K562 (cell line): ENCODE results near the gene NRARP. TPM values are rescaled to one million over a fixed set of nuclear protein-coding genes. Genes with fewer than 3 reads are reported as not detected.
A peak's percentile ranks its signal among the peaks of the same experiment; 100 is the strongest.

Experiments used
- CHCHD3 ChIP-seq: fragments of 250-450 bp; sonication (Bioruptor Pico); IDR thresholded peaks from 2 replicates; pipeline ENCODE4 v2.1.2; 2022; ENCODE audit warnings: mild to moderate bottlenecking
- ELF1 ChIP-seq: fragments of 200-800 bp; sonication (Bioruptor generic); IDR thresholded peaks from 2 replicates; pipeline ENCODE4 v1.6.1; 2016; ENCODE audit warnings: missing genetic modification characterization, missing compliant biosample characterization
- FOXM1 ChIP-seq, 2 experiments: fragments of 450-650 bp in 1 of 2; sonication (generic) in 1 of 2; formaldehyde crosslinking in 1 of 2; IDR thresholded peaks; 2 replicates each; pipeline versions ENCODE4 v1.6.1 to v1.9.0; 2017 to 2022; ENCODE audit warnings: low read depth in 2 of 2, mild to moderate bottlenecking in 2 of 2, missing genetic modification reagents in 1 of 2, moderate library complexity in 1 of 2
- HDAC3 ChIP-seq: fragments of 450-650 bp; IDR thresholded peaks from 2 replicates; pipeline ENCODE4 v1.6.1; 2018; ENCODE audit warnings: borderline replicate concordance, mild to moderate bottlenecking, moderate library complexity; ENCODE audit not compliant: partially characterized antibody
- MAZ ChIP-seq, 2 experiments: fragments of 450-650 bp in 1 of 2; sonication (generic) in 1 of 2; formaldehyde crosslinking; IDR thresholded peaks in 1 of 2; conservative IDR thresholded peaks in 1 of 2; 2 replicates each; pipeline versions ENCODE4 v1.4.0 to v1.5.0; 2020; ENCODE audit warnings: mild to moderate bottlenecking in 1 of 2, missing genetic modification reagents in 1 of 2
- NCOR1 ChIP-seq: fragments of 450-650 bp; IDR thresholded peaks from 2 replicates; pipeline ENCODE4 v1.6.1; 2016; ENCODE audit warnings: mild to moderate bottlenecking, moderate library complexity
- NUFIP1 ChIP-seq: fragments of 450-650 bp; IDR thresholded peaks from 2 replicates; pipeline ENCODE4 v1.6.1; 2018; ENCODE audit not compliant: partially characterized antibody
- PRPF4 ChIP-seq: fragments of 200-400 bp; formaldehyde crosslinking; IDR thresholded peaks from one replicate; pipeline ENCODE4 v1.6.1; 2017; ENCODE audit warnings: low read length, low read depth, mild to moderate bottlenecking; ENCODE audit not compliant: insufficient read depth, poor library complexity, severe bottlenecking
- SETDB1 ChIP-seq: IDR thresholded peaks from one replicate; pipeline ENCODE4 v1.6.1; 2012; ENCODE audit warnings: low read length, control low read depth, inconsistent platforms
- SIRT6 ChIP-seq: IDR thresholded peaks from one replicate; pipeline ENCODE4 v1.6.1; 2012; ENCODE audit warnings: low read depth, mild to moderate bottlenecking, control low read depth, inconsistent platforms, low read length, moderate library complexity
- SMARCC2 ChIP-seq: fragments of 450-650 bp; IDR thresholded peaks from 2 replicates; pipeline ENCODE4 v1.6.1; 2017; ENCODE audit warnings: antibody characterized with exemption, moderate library complexity, mild to moderate bottlenecking, low read depth
- TARDBP ChIP-seq: fragments of 450-650 bp; IDR thresholded peaks from 2 replicates; pipeline ENCODE4 v1.6.1; 2016
- ZNF57 ChIP-seq: fragments of 450-650 bp; formaldehyde crosslinking; IDR thresholded peaks from 2 replicates; pipeline ENCODE4 v1.4.0; 2020; ENCODE audit warnings: mild to moderate bottlenecking, moderate library complexity
- ZNF592 ChIP-seq: fragments of 450-650 bp; IDR thresholded peaks from 2 replicates; pipeline ENCODE4 v1.6.1; 2017; ENCODE audit warnings: antibody characterized with exemption, mild to moderate bottlenecking
- ZNF639 ChIP-seq, 2 experiments: fragments of 200-800 bp in 1 of 2; sonication (Bioruptor generic) in 1 of 2; sonication (generic) in 1 of 2; formaldehyde crosslinking in 1 of 2; IDR thresholded peaks in 1 of 2; conservative IDR thresholded peaks in 1 of 2; 2 replicates each; pipeline versions ENCODE4 v1.5.0 to v1.6.1; 2016 to 2020; ENCODE audit warnings: missing compliant biosample characterization in 1 of 2, missing genetic modification characterization in 1 of 2, missing genetic modification reagents in 1 of 2
- polyA plus RNA-seq, 8 experiments: library from polyadenylated mRNA; depleted of rRNA in 4 of 8; stranded (reverse) in 5 of 8; unstranded in 3 of 8; fragments of >200 nt; fragmentation: Nextera tagmentation in 2 of 8; fragmentation: Illumina TruSeq in 1 of 8; extraction: Ambion mirVana in 2 of 8; extraction: Trizol in 1 of 8; gene quantifications; 2 replicates each; pipeline versions ENCODE4 v1.2.1 to v1.2.3, GENCODE V29; 2011 to 2014; ENCODE audit warnings: inconsistent platforms in 1 of 8, missing spikeins in 1 of 8
- total RNA-seq, 7 experiments: library from RNA; depleted of rRNA in 6 of 7; stranded (reverse); fragments of >200 nt in 6 of 7; fragmentation: Illumina TruSeq in 2 of 7; extraction: Trizol in 2 of 7; gene quantifications; 2 replicates each; pipeline versions ENCODE4 v1.2.1 to v1.2.3, GENCODE V29; 2011 to 2021; ENCODE audit warnings: low replicate concordance in 1 of 7
- TF ChIP-seq, protein P1 (sequence below): sonication (generic); formaldehyde crosslinking; IDR thresholded peaks from 2 replicates; pipeline ENCODE4 v1.8.1; 2023; ENCODE audit warnings: mild to moderate bottlenecking, missing genetic modification reagents

Gene NRARP
- total and polyA plus RNA-seq, 9 of the 15 experiments (the other 6 are each of a cell fraction or from before 2014, with no cell fraction given) = 2.0 to 24.5 (median 7.2) TPM; not detected in 2

DNA sequence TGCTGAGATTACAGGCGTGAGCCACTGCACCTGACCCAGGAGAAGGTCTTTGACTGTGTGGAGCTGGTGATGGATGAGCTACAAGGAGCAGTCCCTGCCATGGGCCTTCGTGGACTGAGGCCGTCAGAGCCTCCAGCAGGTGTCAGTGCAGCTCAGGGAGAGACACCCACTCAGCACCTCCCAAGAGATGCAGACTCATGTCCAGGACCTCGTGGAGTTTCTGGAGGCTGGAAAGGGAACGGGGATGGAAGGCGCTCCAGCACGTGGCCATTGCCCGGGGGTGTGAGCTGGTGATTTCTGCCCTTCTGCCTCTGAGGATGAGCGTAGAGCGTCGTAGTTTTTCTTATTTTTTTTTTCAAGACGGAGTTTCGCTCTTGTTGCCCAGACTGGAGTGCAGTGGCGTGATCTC is 15.1 kb downstream of the NRARP start (continued):
- TF ChIP-seq, protein P1, sequence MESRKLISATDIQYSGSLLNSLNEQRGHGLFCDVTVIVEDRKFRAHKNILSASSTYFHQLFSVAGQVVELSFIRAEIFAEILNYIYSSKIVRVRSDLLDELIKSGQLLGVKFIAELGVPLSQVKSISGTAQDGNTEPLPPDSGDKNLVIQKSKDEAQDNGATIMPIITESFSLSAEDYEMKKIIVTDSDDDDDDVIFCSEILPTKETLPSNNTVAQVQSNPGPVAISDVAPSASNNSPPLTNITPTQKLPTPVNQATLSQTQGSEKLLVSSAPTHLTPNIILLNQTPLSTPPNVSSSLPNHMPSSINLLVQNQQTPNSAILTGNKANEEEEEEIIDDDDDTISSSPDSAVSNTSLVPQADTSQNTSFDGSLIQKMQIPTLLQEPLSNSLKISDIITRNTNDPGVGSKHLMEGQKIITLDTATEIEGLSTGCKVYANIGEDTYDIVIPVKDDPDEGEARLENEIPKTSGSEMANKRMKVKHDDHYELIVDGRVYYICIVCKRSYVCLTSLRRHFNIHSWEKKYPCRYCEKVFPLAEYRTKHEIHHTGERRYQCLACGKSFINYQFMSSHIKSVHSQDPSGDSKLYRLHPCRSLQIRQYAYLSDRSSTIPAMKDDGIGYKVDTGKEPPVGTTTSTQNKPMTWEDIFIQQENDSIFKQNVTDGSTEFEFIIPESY (CRISPR knock-in tag) = peak; percentile 82; the same call in 1 of the 2 replicates
- TF ChIP-seq HDAC3 = no peak
- no peak for TF ChIP-seq SMARCC2
- TF ChIP-seq PRPF4 = no peak
- no peak for TF ChIP-seq NCOR1
- no peak for TF ChIP-seq ZNF639 (CRISPR knock-in tag; conservative IDR thresholded peaks at IDR 0.05 in 1 of 2, IDR thresholded peaks at IDR 0.05 in 1 of 2)
- no peak for TF ChIP-seq FOXM1 (IDR thresholded peaks at IDR 0.05; ENCODE audit: low read depth)
- no peak for TF ChIP-seq FOXM1 (CRISPR knock-in tag; IDR thresholded peaks at IDR 0.05; ENCODE audit: low read depth)
- TF ChIP-seq SIRT6 = no peak
- no peak for TF ChIP-seq CHCHD3 (CRISPR knock-in tag)
- TF ChIP-seq MAZ (CRISPR knock-in tag; conservative IDR thresholded peaks at IDR 0.05 in 1 of 2, IDR thresholded peaks at IDR 0.05 in 1 of 2) = peak in 1 of 2 experiments; percentile 50; a peak in 2 of 4 replicates
- no peak for TF ChIP-seq TARDBP
- no peak for TF ChIP-seq SETDB1
- TF ChIP-seq ZNF57 (CRISPR knock-in tag) = no peak
- TF ChIP-seq ZNF592 = peak; percentile 51; the same call in 1 of the 2 replicates
- TF ChIP-seq NUFIP1 = peak; percentile 46
- no peak for TF ChIP-seq ELF1 (tag)
